ENCODE results near the gene LRP1B. TPM values are rescaled to one million over a fixed set of nuclear protein-coding genes. Genes with fewer than 3 reads are reported as not detected.

The LRP1B gene
- total RNA-seq, 6 experiments from 2014 or later: 0.06 to 1.7 (median 0.15) TPM; not detected in 1

- WGBS (ENCODE audit: insufficient coverage, low coverage, low lambda C conversion rate, missing lambda C conversion rate): 33% methylated on average over 1 of the region's 1 CpG
- intact Hi-C loops (cut with DNase I): no loop called here
- TF ChIP-seq POLR2A (IDR thresholded peaks at IDR 0.05): no peak
- no peak for TF ChIP-seq CTCF (IDR thresholded peaks at IDR 0.05)
Observed at GRCh38 chr2:141027221-141027620, 1103.6 kb downstream of the LRP1B start.

DNA sequence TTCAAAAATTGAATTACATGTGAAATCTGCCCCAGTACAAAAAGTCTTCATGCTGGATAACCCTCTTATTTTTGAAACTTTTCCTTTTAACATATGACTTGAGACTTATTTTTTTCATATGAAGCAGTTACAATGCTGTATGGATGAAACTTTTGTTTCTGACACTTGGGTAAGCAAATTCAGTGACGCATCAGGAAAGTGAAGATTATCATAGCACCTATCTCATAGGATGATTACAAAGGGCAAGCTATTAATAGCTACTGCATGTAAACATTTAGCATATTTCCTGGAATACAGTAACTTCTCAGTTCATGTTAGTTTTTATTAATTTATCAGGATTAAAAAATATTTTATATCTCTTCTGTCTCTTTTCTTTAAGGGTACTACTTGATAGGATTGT is 1109.2 kb downstream of the LRP1B start:
- Histone ChIP-seq H3K9me3 (no peaks in the 10 kb centered on the region), H3K36me3 (no peaks in the 10 kb centered on the region), H3K27ac (no peak overlapping the region), H3K4me3 (no peak overlapping the region), H3K27me3 (no peaks in the 10 kb centered on the region), H3K4me1 (no peaks in the 10 kb centered on the region)
- intact Hi-C loops (cut with DNase I): no loop called here
- TF ChIP-seq POLR2A (IDR thresholded peaks at IDR 0.05) (no peak), CTCF (IDR thresholded peaks at IDR 0.05) (no peak)
- 55% methylated on average over 1 of the region's 1 CpG for WGBS (ENCODE audit: insufficient coverage, low coverage, low lambda C conversion rate, missing lambda C conversion rate)
- no peak for ATAC-seq
- no peak for DNase-seq

More at GRCh38 chr2:141027221-141027620, 1103.6 kb downstream of the LRP1B start:
- Histone ChIP-seq H3K4me3 (no peak overlapping the region), H3K27me3 (no peaks in the 10 kb centered on the region), H3K9me3 (no peaks in the 10 kb centered on the region), H3K36me3 (no peaks in the 10 kb centered on the region), H3K27ac (no peak overlapping the region), H3K4me1 (no peaks in the 10 kb centered on the region)
- DNase-seq (no peak), ATAC-seq (no peak)

DNA sequence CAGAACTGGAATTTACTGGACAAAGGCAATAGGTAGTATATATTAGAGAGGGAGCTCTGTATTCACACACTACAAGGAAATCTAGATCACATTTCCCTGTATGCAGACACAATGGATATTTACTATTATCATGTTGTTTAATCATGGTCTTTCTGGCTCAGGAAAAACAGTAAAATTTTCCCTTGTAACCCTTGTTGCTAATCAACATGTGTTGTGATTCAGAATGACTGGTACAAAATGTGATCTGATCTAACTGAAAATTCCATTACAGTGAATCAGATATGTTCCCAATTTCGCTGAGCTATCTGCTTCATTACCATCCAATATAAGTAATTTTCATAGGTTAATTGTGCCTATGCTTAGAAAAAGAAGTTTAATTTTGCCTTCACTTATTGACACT is 1109.7 kb downstream of the LRP1B start:
- DNase-seq: no peak
- intact Hi-C loops (cut with DNase I): no loop called here
- 47% methylated on average over 1 of the region's 1 CpG for WGBS (ENCODE audit: insufficient coverage, low coverage, low lambda C conversion rate, missing lambda C conversion rate)
- TF ChIP-seq POLR2A (IDR thresholded peaks at IDR 0.05): no peak
- no peak for TF ChIP-seq CTCF (IDR thresholded peaks at IDR 0.05)
- no peaks in the 10 kb centered on the region for H3K27me3 ChIP-seq
- H3K27ac ChIP-seq: no peak overlapping the region
- H3K36me3 ChIP-seq: no peaks in the 10 kb centered on the region
- no peak for ATAC-seq
- no peak overlapping the region for H3K4me3 ChIP-seq
- H3K9me3 ChIP-seq: no peaks in the 10 kb centered on the region
- no peaks in the 10 kb centered on the region for H3K4me1 ChIP-seq

DNA sequence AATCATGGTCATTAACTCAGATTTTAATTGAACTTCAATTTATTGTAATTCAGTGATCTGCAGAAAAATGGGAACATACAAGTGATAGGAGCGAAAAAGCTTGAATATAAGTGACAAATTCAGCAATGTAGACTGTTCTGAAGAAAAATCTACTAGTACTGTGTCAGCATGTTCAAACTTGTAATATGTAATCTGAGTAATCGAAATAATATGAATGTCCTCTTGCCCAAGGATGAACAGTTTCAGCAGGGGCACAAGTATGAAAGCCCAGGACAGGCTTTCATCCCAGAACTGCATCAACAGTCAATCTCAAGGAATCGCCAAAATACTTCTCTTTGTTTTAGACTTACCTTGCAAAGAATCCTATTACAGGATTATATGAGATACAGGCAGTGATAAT is 1110.5 kb downstream of the LRP1B start:
- TF ChIP-seq POLR2A (IDR thresholded peaks at IDR 0.05): no peak
- no peaks in the 10 kb centered on the region for H3K36me3 ChIP-seq
- no peaks in the 10 kb centered on the region for H3K4me1 ChIP-seq
- H3K27me3 ChIP-seq: no peaks in the 10 kb centered on the region
- no peak overlapping the region for H3K4me3 ChIP-seq
- ATAC-seq (no peak), DNase-seq (no peak)
- 49% methylated on average over 3 of the region's 3 CpGs for WGBS (ENCODE audit: insufficient coverage, low coverage, low lambda C conversion rate, missing lambda C conversion rate)
- H3K9me3 ChIP-seq: no peaks in the 10 kb centered on the region
- H3K27ac ChIP-seq: no peak overlapping the region
- intact Hi-C loops (cut with DNase I): no loop called here

- Histone ChIP-seq H3K27me3 (no peaks in the 10 kb centered on the region), H3K27ac (no peak overlapping the region), H3K4me3 (no peak overlapping the region), H3K9me3 (no peaks in the 10 kb centered on the region), H3K36me3 (no peaks in the 10 kb centered on the region), H3K4me1 (no peaks in the 10 kb centered on the region)
- no peak for TF ChIP-seq CTCF (IDR thresholded peaks at IDR 0.05)
- no peak for TF ChIP-seq POLR2A (IDR thresholded peaks at IDR 0.05)
- DNase-seq (no peak), ATAC-seq (no peak)
- intact Hi-C loops (cut with DNase I): no loop called here
- 49% methylated on average over 4 of the region's 4 CpGs for WGBS (ENCODE audit: insufficient coverage, low coverage, low lambda C conversion rate, missing lambda C conversion rate)
Observed at GRCh38 chr2:141015341-141016047, 1115.3 kb downstream of the LRP1B start.

Data from right lobe of liver (tissue), 6 donors.